Sigmoid colon (tissue), 7 donors: ENCODE measurements around the gene MTPN. TPM values are rescaled to one million over a fixed set of nuclear protein-coding genes. Genes with fewer than 3 reads are reported as not detected.

ENCODE experiments used
- DNase-seq: peaks from one replicate; pipeline ENCODE4 v3.0.0-alpha.2; 2019
- H3K27ac ChIP-seq, 4 donors: fragments of 200-600 bp; sonication (generic); one replicate each; pipeline ENCODE4 v1.5.1; 2016 to 2019; ENCODE audit warnings: mild to moderate bottlenecking in 1 of 4
- H3K27me3 ChIP-seq, 3 donors: fragments of 200-600 bp; sonication (generic); one replicate each; pipeline ENCODE4 v1.5.1; 2019; ENCODE audit warnings: mild to moderate bottlenecking in 1 of 3
- H3K36me3 ChIP-seq, 4 donors: fragments of 200-600 bp; sonication (generic); one replicate each; pipeline ENCODE4 v1.5.1; 2016 to 2019
- H3K4me1 ChIP-seq, 4 donors: fragments of 200-600 bp; sonication (generic); one replicate each; pipeline ENCODE4 v1.5.1; 2017 to 2019
- H3K4me3 ChIP-seq, 4 donors: fragments of 200-600 bp; sonication (generic); one replicate each; pipeline ENCODE4 v1.5.1; 2017 to 2019; ENCODE audit warnings: mild to moderate bottlenecking in 2 of 4, moderate library complexity in 1 of 4
- H3K9me3 ChIP-seq, 4 donors: fragments of 200-600 bp in 3 of 4; sonication (generic) in 3 of 4; one replicate each; pipeline versions ENCODE4 v1.5.1 to v1.6.1; 2013 to 2019
- EP300 ChIP-seq, 4 donors: sonication (generic); formaldehyde crosslinking; IDR thresholded peaks; one replicate each; pipeline ENCODE4 v1.6.1; 2017; ENCODE audit warnings: antibody characterized with exemption in 4 of 4
- POLR2A ChIP-seq, 2 donors: fragments of 450-650 bp; IDR thresholded peaks; one replicate each; pipeline ENCODE4 v1.6.1; 2016; ENCODE audit warnings: antibody characterized with exemption in 2 of 2, mild to moderate bottlenecking in 2 of 2, moderate library complexity in 2 of 2
- POLR2AphosphoS5 ChIP-seq, 4 donors: sonication (generic); formaldehyde crosslinking; IDR thresholded peaks; one replicate each; pipeline ENCODE4 v1.6.1; 2017; ENCODE audit warnings: antibody characterized with exemption in 4 of 4
- WGBS, 2 donors: extraction: QIAGEN DNeasy Blood & Tissue Kit; methylation state at CpG; one replicate each; pipeline ENCODE4 v1.1.7; 2013; 5-methylcytosine and 5-hydroxymethylcytosine counted together
- intact Hi-C: fragments of 100-400 bp; cut with DNase I; formaldehyde crosslinking; loops from one replicate; pipeline ENCODE4 v1.15.1; 2023
- polyA plus RNA-seq, 3 donors: library from polyadenylated mRNA; stranded (reverse); fragments of 200-250 nt; gene quantifications; one replicate each; pipeline ENCODE4 v1.2.3, GENCODE V29; 2013
- total RNA-seq, 4 donors: library from RNA; depleted of rRNA; stranded (reverse); fragments of >200 nt; gene quantifications; one replicate each; pipeline ENCODE4 v1.1.0, GENCODE V29; 2016
- TF ChIP-seq, protein P1 (sequence below), 4 experiments: fragments of 450-650 bp in 3 of 4; fragments of 200-600 bp in 1 of 4; IDR thresholded peaks; one replicate each; pipeline ENCODE4 v1.5.1; 2016 to 2019; ENCODE audit warnings: antibody characterized with exemption in 4 of 4, mild to moderate bottlenecking in 3 of 4, moderate library complexity in 2 of 4
- donor health status: healthy with polysubstance abuse.
- donor health status: Bipolar disorder and iron deficiency.
- donor health status: healthy.

The MTPN gene
- total and polyA plus RNA-seq, 7 donors, result 65.5 to 96.7 (median 79.5) TPM

DNA sequence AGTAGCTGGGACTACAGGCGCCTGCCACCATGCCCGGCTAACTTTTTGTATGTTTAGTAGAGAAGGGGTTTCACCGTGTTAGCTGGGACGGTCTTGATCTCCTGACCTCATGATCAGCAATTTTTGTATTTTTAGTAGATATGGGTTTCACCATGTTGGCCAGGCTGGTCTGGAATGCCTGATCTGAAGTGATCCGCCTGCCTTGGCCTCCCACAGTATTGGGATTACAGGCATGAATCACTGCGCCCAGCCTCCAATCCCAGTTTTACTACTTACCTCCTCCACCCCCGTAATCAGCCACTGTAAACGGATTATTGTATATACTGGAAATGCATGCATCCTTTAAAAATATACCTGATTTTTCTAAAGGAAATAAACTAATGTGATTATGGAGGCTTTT lies 35.1 kb upstream of the MTPN start:
- Histone ChIP-seq H3K4me3 (no peak overlapping the region), H3K27ac (no peak overlapping the region), H3K4me1 (peaks cover 0 to 5% (median 3%) of the 10 kb centered on the region in 4 donors), H3K9me3 (no peaks in the 10 kb centered on the region), H3K27me3 (no peaks in the 10 kb centered on the region), H3K36me3 (no peaks in the 10 kb centered on the region)
- no peak for DNase-seq
- WGBS, 2 donors, result 71 to 88% methylated on average over 8 of the region's 8 CpGs
- intact Hi-C loops, result no loop called here
- TF ChIP-seq EP300 (IDR thresholded peaks at IDR 0.05), result no peak
- no peak for TF ChIP-seq POLR2A (IDR thresholded peaks at IDR 0.05)
- no peak for TF ChIP-seq POLR2AphosphoS5 (IDR thresholded peaks at IDR 0.05)
- TF ChIP-seq, protein P1, sequence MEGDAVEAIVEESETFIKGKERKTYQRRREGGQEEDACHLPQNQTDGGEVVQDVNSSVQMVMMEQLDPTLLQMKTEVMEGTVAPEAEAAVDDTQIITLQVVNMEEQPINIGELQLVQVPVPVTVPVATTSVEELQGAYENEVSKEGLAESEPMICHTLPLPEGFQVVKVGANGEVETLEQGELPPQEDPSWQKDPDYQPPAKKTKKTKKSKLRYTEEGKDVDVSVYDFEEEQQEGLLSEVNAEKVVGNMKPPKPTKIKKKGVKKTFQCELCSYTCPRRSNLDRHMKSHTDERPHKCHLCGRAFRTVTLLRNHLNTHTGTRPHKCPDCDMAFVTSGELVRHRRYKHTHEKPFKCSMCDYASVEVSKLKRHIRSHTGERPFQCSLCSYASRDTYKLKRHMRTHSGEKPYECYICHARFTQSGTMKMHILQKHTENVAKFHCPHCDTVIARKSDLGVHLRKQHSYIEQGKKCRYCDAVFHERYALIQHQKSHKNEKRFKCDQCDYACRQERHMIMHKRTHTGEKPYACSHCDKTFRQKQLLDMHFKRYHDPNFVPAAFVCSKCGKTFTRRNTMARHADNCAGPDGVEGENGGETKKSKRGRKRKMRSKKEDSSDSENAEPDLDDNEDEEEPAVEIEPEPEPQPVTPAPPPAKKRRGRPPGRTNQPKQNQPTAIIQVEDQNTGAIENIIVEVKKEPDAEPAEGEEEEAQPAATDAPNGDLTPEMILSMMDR (IDR thresholded peaks at IDR 0.05), result no peak

DNA sequence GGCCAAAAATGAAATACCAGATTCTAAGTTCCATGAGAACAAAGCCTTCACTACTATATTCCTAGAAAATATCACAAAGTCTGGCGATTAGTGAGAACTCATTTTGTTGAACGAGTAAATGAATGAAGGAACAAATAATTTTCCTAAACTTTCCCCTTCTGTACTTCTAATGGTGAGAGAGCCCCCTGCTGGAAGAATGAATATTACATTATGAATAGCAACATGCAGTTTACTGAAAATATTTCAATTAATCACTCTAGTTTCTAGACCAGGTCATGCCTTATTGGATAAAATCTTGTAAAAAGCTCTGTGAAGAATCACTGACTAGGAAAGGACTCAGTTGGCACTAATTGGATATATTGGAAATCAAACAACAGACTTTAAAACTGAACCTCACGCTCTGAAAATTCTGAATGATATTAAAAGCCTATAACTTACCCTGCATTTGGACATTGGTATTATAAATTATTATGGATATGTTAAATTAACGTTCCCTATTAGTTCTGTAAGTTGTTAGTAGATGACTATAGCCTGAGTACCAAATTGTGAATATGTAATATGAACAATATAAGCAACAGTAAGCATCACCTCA lies 32.4 kb upstream of the MTPN start:
- intact Hi-C loops, result loop anchor here (1.0 to 2.0 kb wide), 2 partner anchors 208 to 337 kb away; no protein-coding TSS in a partner anchor
- WGBS, 2 donors, result 24 to 29% methylated on average over 4 of the region's 4 CpGs

DNA sequence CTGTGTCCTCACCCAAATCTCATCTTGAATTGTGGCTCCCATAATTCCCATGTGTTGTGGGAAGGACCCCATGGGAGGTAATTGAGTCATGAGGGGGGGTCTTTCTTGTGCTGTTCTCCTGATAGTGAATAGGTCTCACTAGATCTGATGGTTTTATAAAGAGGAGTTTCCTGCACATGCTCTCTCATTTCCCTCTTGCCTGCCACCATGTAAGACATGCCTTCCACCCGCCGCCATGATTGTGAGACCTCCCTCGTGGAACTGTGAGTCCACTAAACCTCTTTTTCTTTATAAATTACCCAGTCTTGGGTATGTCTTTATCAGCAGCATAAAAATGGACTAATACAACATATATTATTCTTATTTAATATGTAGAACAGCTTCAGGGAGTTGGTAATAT lies 29.0 kb upstream of the MTPN start:
- WGBS, 2 donors, result 92 to 95% methylated on average over 3 of the region's 3 CpGs

More for the DNA sequence above, 32.4 kb upstream of the MTPN start:
- TF ChIP-seq, protein P1 (IDR thresholded peaks at IDR 0.05), result peak; percentile 56 to 73 (median 64)
- no peak for TF ChIP-seq POLR2A (IDR thresholded peaks at IDR 0.05)
- Histone ChIP-seq H3K4me3 (no peak overlapping the region), H3K36me3 (no peaks in the 10 kb centered on the region), H3K9me3 (no peaks in the 10 kb centered on the region), H3K27ac (no peak overlapping the region), H3K4me1 (peaks cover 0 to 5% (median 2%) of the 10 kb centered on the region in 4 donors), H3K27me3 (no peaks in the 10 kb centered on the region)
- no peak for DNase-seq

DNA sequence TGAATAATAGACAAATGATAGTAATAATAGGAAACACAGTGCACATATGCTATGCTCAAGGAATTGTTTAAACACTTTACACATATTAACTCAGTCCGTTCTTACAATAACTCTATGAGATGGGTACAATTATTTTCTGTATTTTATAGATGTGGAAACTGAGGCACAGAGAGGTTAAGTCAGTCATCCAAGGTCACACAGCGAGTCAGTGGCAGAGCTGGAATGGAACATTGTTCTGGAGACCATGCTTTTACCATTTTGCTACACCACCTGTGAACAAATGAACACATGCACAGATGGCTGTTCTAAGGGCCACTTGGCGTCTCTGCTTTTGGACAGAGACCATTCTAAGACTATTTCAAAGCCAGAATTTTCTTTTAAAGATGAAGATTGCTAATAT lies 26.9 kb upstream of the MTPN start:
- DNase-seq, result no peak
- peaks cover 0 to 4% (median 0%) of the 10 kb centered on the region in 4 donors for H3K9me3 ChIP-seq
- 88 to 90% methylated on average over 3 of the region's 3 CpGs for WGBS, 2 donors
- TF ChIP-seq POLR2A (IDR thresholded peaks at IDR 0.05), result no peak
- peaks cover 0 to 2% (median 0%) of the 10 kb centered on the region in 4 donors for H3K4me1 ChIP-seq
- no peak overlapping the region for H3K4me3 ChIP-seq
- no peaks in the 10 kb centered on the region for H3K36me3 ChIP-seq
- intact Hi-C loops, result no loop called here
- no peaks in the 10 kb centered on the region for H3K27me3 ChIP-seq
- H3K27ac ChIP-seq, result no peak overlapping the region

More for the DNA sequence above, 29.0 kb upstream of the MTPN start:
- Histone ChIP-seq H3K36me3 (no peaks in the 10 kb centered on the region), H3K9me3 (no peaks in the 10 kb centered on the region), H3K4me3 (no peak overlapping the region), H3K27ac (no peak overlapping the region), H3K4me1 (peaks cover 0 to 5% (median 2%) of the 10 kb centered on the region in 4 donors), H3K27me3 (no peaks in the 10 kb centered on the region)
- no peak for DNase-seq
- intact Hi-C loops, result no loop called here
- no peak for TF ChIP-seq EP300 (IDR thresholded peaks at IDR 0.05)
- no peak for TF ChIP-seq POLR2AphosphoS5 (IDR thresholded peaks at IDR 0.05)
- no peak for TF ChIP-seq POLR2A (IDR thresholded peaks at IDR 0.05)
- TF ChIP-seq, protein P1 (IDR thresholded peaks at IDR 0.05), result no peak

DNA sequence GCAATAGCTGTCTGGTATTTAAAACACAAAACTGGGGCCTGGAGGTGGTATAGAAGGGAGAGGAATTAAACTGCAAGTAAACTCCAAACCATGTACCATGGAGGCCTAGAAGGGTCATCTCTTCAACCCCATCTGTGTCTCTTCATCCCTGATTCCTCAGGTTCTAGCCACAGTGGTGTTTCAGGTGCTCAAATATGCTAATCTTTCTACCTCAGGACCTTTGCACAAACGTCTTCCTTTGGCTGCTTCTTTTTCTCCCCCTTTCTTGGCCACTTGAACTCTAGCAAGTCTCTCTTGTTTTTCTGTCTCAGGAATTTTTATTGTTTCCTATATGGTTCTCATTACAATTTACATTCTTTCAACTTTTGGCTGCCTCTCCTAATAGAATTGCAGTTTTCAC lies 25.6 kb upstream of the MTPN start:
- DNase-seq, result no peak
- intact Hi-C loops, result no loop called here
- Histone ChIP-seq H3K27me3 (no peaks in the 10 kb centered on the region), H3K36me3 (no peaks in the 10 kb centered on the region), H3K27ac (no peak overlapping the region), H3K4me1 (no peaks in the 10 kb centered on the region), H3K4me3 (no peak overlapping the region), H3K9me3 (peaks cover 0 to 4% (median 0%) of the 10 kb centered on the region in 4 donors)
- WGBS, 2 donors, result 25 to 29% methylated on average over 1 of the region's 1 CpG
- TF ChIP-seq POLR2AphosphoS5 (IDR thresholded peaks at IDR 0.05) (no peak), POLR2A (IDR thresholded peaks at IDR 0.05) (no peak), EP300 (IDR thresholded peaks at IDR 0.05) (no peak)
- TF ChIP-seq, protein P1 (IDR thresholded peaks at IDR 0.05), result no peak
